NCI-H2227 treated with DMSO at 0.1 percent for 48 hours (cell line): Measurements from ENCODE around the gene KXD1.

Experiments
- DNase-seq: peaks from one replicate; lab custom pipeline; 2025; lab: John Stamatoyannopoulos, UW

KXD1 gene

GRCh38 chr19:18613589-18614234 lies 56.0 kb downstream of the KXD1 start:
- no peak for DNase-seq

GRCh38 chr19:18616023-18616422 lies 58.4 kb downstream of the KXD1 start:
- DNase-seq = no peak

- no peak for DNase-seq
Observed at GRCh38 chr19:18617562-18617961, 59.9 kb downstream of the KXD1 start.

- DNase-seq = no peak
Observed at GRCh38 chr19:18618236-18618635, 60.6 kb downstream of the KXD1 start.
